CD14-positive monocyte (primary cell): ENCODE measurements around the gene USP34. TPM values are rescaled to one million over a fixed set of nuclear protein-coding genes. Genes with fewer than 3 reads are reported as not detected.

Experiments
- DNase-seq, 3 donors: peaks; one replicate each; pipeline ENCODE4 v3.0.0-alpha.2; 2011 to 2022
- H2AFZ ChIP-seq: 2 replicates; pipeline ENCODE4 v1.6.0; 2012; ENCODE audit warnings: mild to moderate bottlenecking, low read depth, low read length, inconsistent platforms; ENCODE audit not compliant: insufficient read depth, poor library complexity, severe bottlenecking
- H3K27ac ChIP-seq, 2 donors: 1 replicate in 1 of 2; 2 replicates in 1 of 2; pipeline ENCODE4 v1.5.1; 2012 to 2013; ENCODE audit warnings: low read length in 2 of 2, control low read depth in 1 of 2, inconsistent platforms in 1 of 2, low read depth in 1 of 2, mild to moderate bottlenecking in 1 of 2
- H3K27me3 ChIP-seq, 2 donors: one replicate each; pipeline versions ENCODE4 v1.6.0 to v1.6.1; 2011 to 2013; ENCODE audit warnings: low read length in 2 of 2; ENCODE audit not compliant: control insufficient read depth in 2 of 2, insufficient read depth in 2 of 2
- H3K36me3 ChIP-seq, 2 donors: replicated peaks in 1 of 2; 1 replicate in 1 of 2; 2 replicates in 1 of 2; pipeline versions ENCODE4 v1.5.1 to v1.6.1; 2012 to 2013; ENCODE audit warnings: low read length in 2 of 2, control low read depth in 1 of 2, inconsistent platforms in 1 of 2, mild to moderate bottlenecking in 1 of 2; ENCODE audit not compliant: insufficient read depth in 2 of 2, control insufficient read depth in 1 of 2
- H3K4me1 ChIP-seq, 2 donors: 1 replicate in 1 of 2; 2 replicates in 1 of 2; pipeline versions ENCODE4 v1.5.1 to v1.6.1; 2012 to 2013; ENCODE audit warnings: low read length in 2 of 2, control low read depth in 1 of 2, inconsistent platforms in 1 of 2, mild to moderate bottlenecking in 1 of 2, moderate library complexity in 1 of 2; ENCODE audit not compliant: insufficient read depth in 2 of 2, control insufficient read depth in 1 of 2
- H3K4me2 ChIP-seq: replicated peaks from 2 replicates; pipeline ENCODE3; 2012; ENCODE audit warnings: low read length, moderate library complexity, mild to moderate bottlenecking; ENCODE audit not compliant: poor library complexity, severe bottlenecking; ENCODE audit errors: extremely low read depth
- H3K4me3 ChIP-seq, 3 experiments: fragments of 200-600 bp in 1 of 3; sonication (generic) in 1 of 3; replicated peaks in 1 of 3; 1 replicate in 2 of 3; 2 replicates in 1 of 3; pipeline ENCODE4 v1.5.1; 2011 to 2013; ENCODE audit warnings: low read length in 3 of 3, mild to moderate bottlenecking in 3 of 3, control low read depth in 2 of 3, low read depth in 2 of 3, inconsistent platforms in 1 of 3, moderate library complexity in 1 of 3
- H3K79me2 ChIP-seq: 2 replicates; pipeline ENCODE4 v1.6.0; 2012; ENCODE audit warnings: mild to moderate bottlenecking, control low read depth, inconsistent platforms, low read length, moderate library complexity; ENCODE audit not compliant: insufficient read depth
- H3K9ac ChIP-seq: 2 replicates; pipeline ENCODE4 v1.6.0; 2017; ENCODE audit warnings: low read length, mild to moderate bottlenecking; ENCODE audit not compliant: insufficient read depth, poor library complexity, severe bottlenecking
- H3K9me3 ChIP-seq, 2 donors: replicated peaks in 1 of 2; 1 replicate in 1 of 2; 2 replicates in 1 of 2; pipeline versions ENCODE4 v1.5.1 to v1.6.1; 2012 to 2013; ENCODE audit warnings: low read length in 2 of 2, control low read depth in 1 of 2; ENCODE audit not compliant: control insufficient read depth in 1 of 2, insufficient read depth in 1 of 2
- H4K20me1 ChIP-seq: 2 replicates; pipeline ENCODE4 v1.6.0; 2012; ENCODE audit warnings: mild to moderate bottlenecking, low read length, control low read depth, moderate library complexity; ENCODE audit not compliant: insufficient read depth
- H3K27ac Mint-ChIP-seq, 7 donors: one replicate each; pipeline ENCODE4 v1.8.0; 2020; ENCODE audit warnings: mild to moderate bottlenecking in 7 of 7, mixed read lengths in 7 of 7, moderate library complexity in 6 of 7, inconsistent platforms in 2 of 7
- H3K27me3 Mint-ChIP-seq, 3 donors: one replicate each; pipeline ENCODE4 v1.8.0; 2021 to 2022; ENCODE audit warnings: low read depth in 3 of 3, mild to moderate bottlenecking in 3 of 3, mixed read lengths in 3 of 3, moderate library complexity in 3 of 3, inconsistent platforms in 1 of 3
- H3K36me3 Mint-ChIP-seq, 2 donors: one replicate each; pipeline ENCODE4 v1.8.0; 2020; ENCODE audit warnings: mixed read lengths in 2 of 2, inconsistent platforms in 1 of 2, mild to moderate bottlenecking in 1 of 2
- H3K4me1 Mint-ChIP-seq: one replicate; pipeline ENCODE4 v1.8.0; 2020; ENCODE audit warnings: mild to moderate bottlenecking, mixed read lengths
- H3K4me3 Mint-ChIP-seq, 2 donors: one replicate each; pipeline ENCODE4 v1.8.0; 2020; ENCODE audit warnings: mild to moderate bottlenecking in 2 of 2, mixed read lengths in 2 of 2, moderate library complexity in 1 of 2
- H3K9me3 Mint-ChIP-seq, 7 donors: one replicate each; pipeline ENCODE4 v1.8.0; 2020 to 2022; ENCODE audit warnings: mixed read lengths in 7 of 7, mild to moderate bottlenecking in 6 of 7, moderate library complexity in 6 of 7, inconsistent platforms in 2 of 7
- WGBS: methylation state at CpG from one replicate; pipeline ENCODE4 v1.1.5; 2013; ENCODE audit warnings: missing lambda C conversion rate; ENCODE audit not compliant: insufficient coverage; 5-methylcytosine and 5-hydroxymethylcytosine counted together
- intact Hi-C, 2 donors: fragments of 100-400 bp; cut with micrococcal nuclease; formaldehyde crosslinking; loops; one replicate each; pipeline versions ENCODE4 v1.15.0 to v1.15.1; 2023
- polyA plus RNA-seq, 3 donors: library from polyadenylated mRNA; depleted of rRNA in 1 of 3; unstranded in 2 of 3; stranded (reverse) in 1 of 3; fragments of 300-500 nt in 2 of 3; fragments of >200 nt in 1 of 3; fragmentation: Illumina TruSeq in 2 of 3; gene quantifications; 1 replicate in 2 of 3; 2 replicates in 1 of 3; pipeline ENCODE4 v1.2.3, GENCODE V29; 2012 to 2021
- TF ChIP-seq, protein P1 (sequence below): fragments of 200-600 bp; IDR thresholded peaks from one replicate; pipeline ENCODE4 v1.8.0; 2022; ENCODE audit warnings: antibody characterized with exemption, mild to moderate bottlenecking

Gene USP34
- polyA plus RNA-seq, 3 donors: 2.8 to 47.2 (median 5.9) TPM

DNA sequence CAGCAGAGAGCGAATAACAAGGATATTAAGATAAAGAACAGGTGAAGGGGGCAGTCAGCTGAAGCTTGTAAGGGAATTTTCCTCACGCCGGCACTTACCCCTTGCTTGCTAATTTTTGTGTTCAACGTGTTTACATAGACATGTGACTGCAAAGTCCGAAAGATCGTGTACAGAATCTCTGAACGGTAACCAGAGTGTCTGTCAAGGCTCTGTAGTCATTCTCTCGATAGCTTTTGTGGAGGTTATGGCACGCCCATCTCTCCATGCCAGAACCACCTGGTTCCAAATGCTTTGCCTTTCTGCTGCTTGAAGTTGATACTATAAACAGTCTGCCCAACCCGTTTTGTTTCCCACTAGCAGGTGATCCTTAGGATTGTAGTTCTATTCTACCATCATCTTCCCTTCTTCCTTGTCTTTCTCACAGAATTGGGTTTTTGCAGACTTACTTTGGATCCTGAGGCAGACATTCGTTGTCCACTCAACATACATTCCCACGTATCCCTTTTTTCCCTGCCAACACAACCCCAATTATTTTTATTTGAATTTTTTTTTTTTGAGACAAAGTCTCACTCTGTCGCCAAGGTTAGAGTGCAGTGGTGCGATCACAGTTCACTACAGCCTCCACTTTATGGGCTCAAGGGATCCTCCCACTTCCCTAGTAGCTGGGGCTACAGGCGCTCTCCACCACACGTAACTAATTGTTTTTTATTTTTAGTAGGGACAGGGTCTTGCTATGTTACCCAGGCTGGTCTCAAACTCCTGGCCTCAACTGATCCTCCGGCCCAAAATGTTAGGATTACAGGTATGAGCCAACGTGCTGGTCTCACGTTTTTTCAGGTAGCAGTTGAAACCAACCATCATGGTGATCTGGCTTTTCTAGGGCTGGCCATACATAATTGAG is 1.3 kb upstream of the USP34 start:
- Mint-ChIP-seq H3K4me1 (peaks cover 22% of the 10 kb centered on the region), H3K27me3 (peaks cover 0 to 2% (median 0%) of the 10 kb centered on the region in 3 donors), H3K27ac (peak overlapping the region; percentile 94 to 99 (median 98)), H3K4me3 (peak overlapping the region; percentile 92 to 99), H3K36me3 (peaks cover 0 to 13% of the 10 kb centered on the region in 2 donors), H3K9me3 (no peaks in the 10 kb centered on the region)
- peak overlapping the region; percentile 94 for H3K4me2 ChIP-seq
- peak overlapping the region; percentile 98 for H3K9ac ChIP-seq
- no peak for DNase-seq
- peaks cover 21 to 32% of the 10 kb centered on the region in 2 donors for H3K4me1 ChIP-seq
- H2AFZ ChIP-seq: peak overlapping the region; percentile 82
- WGBS: 35% methylated on average over 12 of the region's 19 CpGs
- no peaks in the 10 kb centered on the region for H3K9me3 ChIP-seq
- H3K79me2 ChIP-seq: peaks cover 57% of the 10 kb centered on the region
- H3K27ac ChIP-seq: peak overlapping the region; percentile 96 to 99
- intact Hi-C loops: loop anchor here (2.0 to 5.0 kb wide), 4 partner anchors 45 to 67 kb away; partner anchors contain the start of gene XPO1 (in 2 of the 2)
- H3K4me3 ChIP-seq: peak overlapping the region; percentile 90 to 98 (median 91)
- no peaks in the 10 kb centered on the region for H3K27me3 ChIP-seq
- H4K20me1 ChIP-seq: peaks cover 9% of the 10 kb centered on the region
- peaks cover 2 to 7% of the 10 kb centered on the region in 2 donors for H3K36me3 ChIP-seq
- TF ChIP-seq, protein P1, sequence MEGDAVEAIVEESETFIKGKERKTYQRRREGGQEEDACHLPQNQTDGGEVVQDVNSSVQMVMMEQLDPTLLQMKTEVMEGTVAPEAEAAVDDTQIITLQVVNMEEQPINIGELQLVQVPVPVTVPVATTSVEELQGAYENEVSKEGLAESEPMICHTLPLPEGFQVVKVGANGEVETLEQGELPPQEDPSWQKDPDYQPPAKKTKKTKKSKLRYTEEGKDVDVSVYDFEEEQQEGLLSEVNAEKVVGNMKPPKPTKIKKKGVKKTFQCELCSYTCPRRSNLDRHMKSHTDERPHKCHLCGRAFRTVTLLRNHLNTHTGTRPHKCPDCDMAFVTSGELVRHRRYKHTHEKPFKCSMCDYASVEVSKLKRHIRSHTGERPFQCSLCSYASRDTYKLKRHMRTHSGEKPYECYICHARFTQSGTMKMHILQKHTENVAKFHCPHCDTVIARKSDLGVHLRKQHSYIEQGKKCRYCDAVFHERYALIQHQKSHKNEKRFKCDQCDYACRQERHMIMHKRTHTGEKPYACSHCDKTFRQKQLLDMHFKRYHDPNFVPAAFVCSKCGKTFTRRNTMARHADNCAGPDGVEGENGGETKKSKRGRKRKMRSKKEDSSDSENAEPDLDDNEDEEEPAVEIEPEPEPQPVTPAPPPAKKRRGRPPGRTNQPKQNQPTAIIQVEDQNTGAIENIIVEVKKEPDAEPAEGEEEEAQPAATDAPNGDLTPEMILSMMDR: no peak

DNA sequence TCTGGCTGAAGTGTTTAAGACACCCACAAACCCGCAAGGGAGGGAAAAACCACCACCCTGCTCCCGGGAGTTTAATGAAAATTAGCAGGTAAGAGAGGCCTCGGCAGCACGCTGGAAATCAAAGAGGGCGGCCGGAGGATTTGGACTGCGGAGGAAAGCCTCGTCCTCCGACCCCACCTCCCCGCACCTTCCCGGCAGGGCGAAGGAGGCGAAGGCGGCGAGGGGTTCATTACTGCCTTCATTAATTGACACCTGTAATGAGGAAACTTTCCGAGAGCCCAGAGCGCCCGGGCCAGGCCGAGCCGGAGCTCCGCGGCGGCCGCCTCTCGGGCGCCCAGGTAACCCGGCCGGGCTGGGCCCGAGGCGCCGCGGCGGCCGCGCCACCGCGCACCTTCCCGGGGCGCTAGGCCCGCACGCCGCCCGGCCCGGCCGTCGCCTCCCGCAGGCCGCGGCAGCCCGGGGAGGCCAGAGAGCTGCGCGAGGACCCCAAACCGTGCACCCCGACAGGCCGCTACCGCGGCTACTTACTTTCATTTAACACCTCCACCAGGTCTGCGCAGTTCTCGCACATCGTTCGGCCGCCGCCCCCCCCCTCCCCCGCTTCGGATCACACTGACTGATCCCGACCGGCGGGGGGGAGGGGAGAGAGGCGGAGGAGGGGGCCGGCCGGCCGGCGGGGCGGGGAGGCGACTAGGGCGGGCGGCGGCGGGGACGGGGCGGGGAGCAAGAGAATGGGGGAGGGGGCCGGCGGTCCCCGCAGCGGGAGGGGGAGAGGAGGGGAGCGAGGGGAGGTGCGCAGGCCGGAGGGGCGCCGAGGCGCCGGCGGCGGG is 550 bp downstream of the USP34 start:
- under 1% methylated on average over 51 of the region's 94 CpGs for WGBS
- peak overlapping the region; percentile 98 for H3K9ac ChIP-seq
- peaks cover 71% of the 10 kb centered on the region for H3K79me2 ChIP-seq
- DNase-seq: peak; percentile 44 to 58 (median 57)
- peak overlapping the region; percentile 90 to 95 (median 91) for H3K4me3 ChIP-seq
- H3K4me2 ChIP-seq: peak overlapping the region; percentile 79
- TF ChIP-seq, protein P1: no peak
- H3K27me3 ChIP-seq: no peaks in the 10 kb centered on the region
- no peaks in the 10 kb centered on the region for H3K9me3 ChIP-seq
- H3K4me1 ChIP-seq: peaks cover 21 to 32% of the 10 kb centered on the region in 2 donors
- no peaks in the 10 kb centered on the region for H3K36me3 ChIP-seq
- Mint-ChIP-seq H3K9me3 (no peaks in the 10 kb centered on the region), H3K36me3 (peaks cover 0 to 11% of the 10 kb centered on the region in 2 donors), H3K4me3 (peak overlapping the region; percentile 94 to 95), H3K27ac (peak overlapping the region; percentile 88 to 98 (median 96)), H3K27me3 (peaks cover 0 to 2% (median 0%) of the 10 kb centered on the region in 3 donors), H3K4me1 (peaks cover 28% of the 10 kb centered on the region)
- peak overlapping the region; percentile 84 to 96 for H3K27ac ChIP-seq
- H4K20me1 ChIP-seq: peaks cover 24% of the 10 kb centered on the region
- peak overlapping the region; percentile 76 for H2AFZ ChIP-seq
- intact Hi-C loops: loop anchor here (2.0 to 5.0 kb wide), 4 partner anchors 43 to 68 kb away; partner anchors contain the start of gene XPO1 (in 2 of the 2)
